ENCODE measurements around the gene ATE1. TPM values are rescaled to one million over a fixed set of nuclear protein-coding genes. Genes with fewer than 3 reads are reported as not detected.

ATE1 gene
- polyA plus RNA-seq, 1 experiment, result 17.9 TPM

DNA sequence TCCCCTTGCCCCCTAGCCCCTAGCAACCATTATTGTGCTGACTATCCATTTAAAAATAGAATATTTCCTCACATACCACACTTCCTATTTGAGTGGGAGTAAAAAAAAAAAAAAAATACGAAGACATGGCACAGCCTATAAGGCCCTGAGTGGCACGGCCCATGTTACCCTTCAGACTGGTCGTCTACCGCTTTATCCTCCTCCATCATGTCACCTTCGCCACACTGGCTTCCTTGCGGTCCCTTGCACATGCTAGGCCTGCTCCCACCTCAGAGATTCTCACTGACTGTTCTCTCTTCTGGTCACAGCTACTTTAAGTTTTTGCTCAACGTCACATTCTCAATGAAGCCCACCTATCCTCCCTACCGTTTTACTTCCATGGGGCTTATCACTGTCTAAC is 130.3 kb downstream of the ATE1 start:
- no peaks in the 10 kb centered on the region for H3K9me3 ChIP-seq (ENCODE audit: control insufficient read depth, insufficient read depth, low read length)
- TF ChIP-seq, protein P1, sequence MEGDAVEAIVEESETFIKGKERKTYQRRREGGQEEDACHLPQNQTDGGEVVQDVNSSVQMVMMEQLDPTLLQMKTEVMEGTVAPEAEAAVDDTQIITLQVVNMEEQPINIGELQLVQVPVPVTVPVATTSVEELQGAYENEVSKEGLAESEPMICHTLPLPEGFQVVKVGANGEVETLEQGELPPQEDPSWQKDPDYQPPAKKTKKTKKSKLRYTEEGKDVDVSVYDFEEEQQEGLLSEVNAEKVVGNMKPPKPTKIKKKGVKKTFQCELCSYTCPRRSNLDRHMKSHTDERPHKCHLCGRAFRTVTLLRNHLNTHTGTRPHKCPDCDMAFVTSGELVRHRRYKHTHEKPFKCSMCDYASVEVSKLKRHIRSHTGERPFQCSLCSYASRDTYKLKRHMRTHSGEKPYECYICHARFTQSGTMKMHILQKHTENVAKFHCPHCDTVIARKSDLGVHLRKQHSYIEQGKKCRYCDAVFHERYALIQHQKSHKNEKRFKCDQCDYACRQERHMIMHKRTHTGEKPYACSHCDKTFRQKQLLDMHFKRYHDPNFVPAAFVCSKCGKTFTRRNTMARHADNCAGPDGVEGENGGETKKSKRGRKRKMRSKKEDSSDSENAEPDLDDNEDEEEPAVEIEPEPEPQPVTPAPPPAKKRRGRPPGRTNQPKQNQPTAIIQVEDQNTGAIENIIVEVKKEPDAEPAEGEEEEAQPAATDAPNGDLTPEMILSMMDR (IDR thresholded peaks at IDR 0.05; ENCODE audit: low read depth, low read length), result no peak
- no peak overlapping the region for H3K4me3 ChIP-seq (ENCODE audit: low read depth, low read length)
- POLR2A ChIA-PET, result no interaction called here
- no peak overlapping the region for H3K27ac ChIP-seq (ENCODE audit: low read depth, low read length)
- CTCF ChIA-PET, result no interaction called here
- no peak for DNase-seq (ENCODE audit: low read depth, low spot score)
- H3K27me3 ChIP-seq (ENCODE audit: control insufficient read depth, insufficient read depth, low read length), result no peaks in the 10 kb centered on the region

DNA sequence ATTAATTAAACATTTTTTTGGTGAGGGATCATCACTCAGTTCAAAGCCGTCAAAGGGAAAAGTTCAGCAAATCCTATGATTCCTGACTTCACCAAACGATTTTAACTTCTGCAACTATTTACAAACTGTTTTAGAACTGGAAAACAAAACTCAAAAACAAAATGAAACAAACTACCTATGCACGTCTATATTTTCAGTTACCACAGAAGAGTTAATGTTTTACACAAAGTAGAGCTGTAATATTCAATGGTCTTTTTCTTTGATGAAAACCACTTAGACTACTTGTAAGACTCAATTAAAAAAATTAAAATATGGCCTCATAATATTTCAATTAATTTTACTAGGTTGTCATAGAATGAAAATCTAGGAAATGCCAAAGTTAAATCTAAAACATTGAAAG is 131.5 kb downstream of the ATE1 start:
- DNase-seq (ENCODE audit: low read depth, low spot score), result no peak
- Histone ChIP-seq H3K9me3 (ENCODE audit: control insufficient read depth, insufficient read depth, low read length) (no peaks in the 10 kb centered on the region), H3K27ac (ENCODE audit: low read depth, low read length) (no peak overlapping the region), H3K27me3 (ENCODE audit: control insufficient read depth, insufficient read depth, low read length) (no peaks in the 10 kb centered on the region), H3K4me3 (ENCODE audit: low read depth, low read length) (no peak overlapping the region)
- ChIA-PET POLR2A (no interaction called here), CTCF (no interaction called here)
- TF ChIP-seq, protein P1 (IDR thresholded peaks at IDR 0.05; ENCODE audit: low read depth, low read length), result no peak

DNA sequence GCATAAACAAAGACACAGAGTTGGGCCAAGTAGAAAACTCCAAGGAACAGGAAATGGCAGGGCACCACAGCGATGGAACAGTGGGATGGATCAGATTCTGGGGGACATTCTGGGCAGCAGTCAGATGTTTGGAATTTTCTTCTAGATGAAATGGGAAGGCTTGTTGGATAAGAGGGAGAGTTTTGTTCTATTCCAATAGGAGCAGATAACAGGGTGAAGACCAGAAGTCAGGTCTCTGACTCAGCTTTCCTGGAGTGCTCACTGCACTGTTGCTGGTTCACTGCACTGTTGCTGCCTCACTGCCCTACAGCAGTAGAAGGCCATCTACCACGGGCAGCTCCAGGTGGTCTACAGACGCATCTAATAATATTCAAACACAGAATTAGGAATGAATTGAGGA is 135.6 kb downstream of the ATE1 start:
- ChIA-PET CTCF (interaction anchor here (1.0 kb wide), 1 partner anchor 31 kb away, joined by 4 read pairs; no protein-coding TSS in a partner anchor), POLR2A (no interaction called here)
- Histone ChIP-seq H3K27ac (ENCODE audit: low read depth, low read length) (no peak overlapping the region), H3K27me3 (ENCODE audit: control insufficient read depth, insufficient read depth, low read length) (no peaks in the 10 kb centered on the region), H3K9me3 (ENCODE audit: control insufficient read depth, insufficient read depth, low read length) (no peaks in the 10 kb centered on the region), H3K4me3 (ENCODE audit: low read depth, low read length) (no peak overlapping the region)
- TF ChIP-seq, protein P1 (IDR thresholded peaks at IDR 0.05; ENCODE audit: low read depth, low read length), result no peak
- no peak for DNase-seq (ENCODE audit: low read depth, low spot score)

DNA sequence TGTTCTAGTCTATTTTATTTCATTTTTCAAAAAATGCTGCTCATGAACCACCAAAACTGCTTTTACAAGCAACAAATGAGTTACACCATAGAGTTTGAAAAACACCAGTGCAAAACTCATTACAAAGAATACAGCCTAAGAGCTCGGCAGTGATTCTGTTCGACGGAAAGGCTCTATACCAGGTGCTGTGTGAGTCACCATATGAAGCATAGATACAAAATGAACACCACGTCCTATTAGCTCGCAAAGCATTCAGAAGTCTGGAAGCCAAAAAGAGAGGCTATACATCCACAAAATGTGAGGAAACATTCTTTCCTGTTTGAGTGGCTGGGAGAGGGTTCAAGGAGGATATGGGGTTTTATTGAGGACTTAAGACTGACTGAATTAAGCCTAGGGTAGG is 136.1 kb downstream of the ATE1 start:
- CTCF ChIA-PET, result interaction anchor here (0.7 kb wide), 1 partner anchor 841 kb away, joined by 3 read pairs; no protein-coding TSS in a partner anchor
- POLR2A ChIA-PET, result no interaction called here

DNA sequence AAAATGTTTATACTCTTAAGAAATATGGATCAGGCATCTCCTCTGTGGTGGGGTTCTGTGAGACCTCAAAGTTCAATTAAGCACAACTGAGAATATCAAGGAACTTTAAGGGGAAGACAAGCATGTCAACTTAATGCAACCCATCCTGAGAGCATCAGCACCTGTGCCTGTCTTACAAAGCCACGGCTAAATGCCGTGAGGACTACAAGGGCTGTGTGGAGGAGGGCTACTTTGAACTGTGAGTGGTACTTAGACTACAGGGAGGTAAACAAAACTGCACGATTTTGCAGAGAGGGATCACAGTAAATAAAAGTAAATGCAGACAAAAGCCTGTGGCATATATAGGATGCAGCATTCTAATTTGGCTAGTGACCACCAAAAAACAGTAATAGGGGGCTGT is 139.1 kb downstream of the ATE1 start:
- ChIA-PET CTCF (interaction anchor here (0.7 kb wide), 1 partner anchor 112 kb away, joined by 3 read pairs; no protein-coding TSS in a partner anchor), POLR2A (no interaction called here)
- H3K4me3 ChIP-seq (ENCODE audit: low read depth, low read length), result no peak overlapping the region
- TF ChIP-seq, protein P1 (IDR thresholded peaks at IDR 0.05; ENCODE audit: low read depth, low read length), result no peak
- no peaks in the 10 kb centered on the region for H3K27me3 ChIP-seq (ENCODE audit: control insufficient read depth, insufficient read depth, low read length)
- H3K9me3 ChIP-seq (ENCODE audit: control insufficient read depth, insufficient read depth, low read length), result no peaks in the 10 kb centered on the region
- DNase-seq (ENCODE audit: low read depth, low spot score), result no peak
- no peak overlapping the region for H3K27ac ChIP-seq (ENCODE audit: low read depth, low read length)

More for the DNA sequence above, 136.1 kb downstream of the ATE1 start:
- TF ChIP-seq, protein P1 (IDR thresholded peaks at IDR 0.05; ENCODE audit: low read depth, low read length), result no peak
- no peak for DNase-seq (ENCODE audit: low read depth, low spot score)
- H3K27ac ChIP-seq (ENCODE audit: low read depth, low read length), result no peak overlapping the region
- H3K27me3 ChIP-seq (ENCODE audit: control insufficient read depth, insufficient read depth, low read length), result no peaks in the 10 kb centered on the region
- no peaks in the 10 kb centered on the region for H3K9me3 ChIP-seq (ENCODE audit: control insufficient read depth, insufficient read depth, low read length)
- H3K4me3 ChIP-seq (ENCODE audit: low read depth, low read length), result no peak overlapping the region
